Tibial nerve (tissue), 3 donors: Measurements from ENCODE around the gene SLC38A3.

Experiments used
- CTCF ChIP-seq, 5 experiments: fragments of 200-600 bp in 3 of 5; fragments of 450-650 bp in 2 of 5; sonication (generic) in 3 of 5; IDR thresholded peaks; one replicate each; pipeline ENCODE4 v1.5.1; 2016 to 2019; ENCODE audit warnings: antibody characterized with exemption in 5 of 5, mild to moderate bottlenecking in 3 of 5, moderate library complexity in 2 of 5
- POLR2A ChIP-seq, 2 donors: fragments of 450-650 bp; IDR thresholded peaks; one replicate each; pipeline ENCODE4 v1.6.1; 2017; ENCODE audit warnings: antibody characterized with exemption in 2 of 2, mild to moderate bottlenecking in 2 of 2, moderate library complexity in 2 of 2

GRCh38 chr3:50219285-50219684 is 14.2 kb downstream of the SLC38A3 start:
- TF ChIP-seq POLR2A (IDR thresholded peaks at IDR 0.05) (no peak), CTCF (IDR thresholded peaks at IDR 0.05) (no peak)
